Activated CD4-positive, alpha-beta T cell treated with anti-CD3 and anti-CD28 coated beads for 48 hours (primary cell): Measurements from ENCODE around the gene ETS1.

ENCODE experiments used
- DNase-seq: peaks from one replicate; pipeline ENCODE4 v3.0.0-alpha.2; 2020

The ETS1 gene

GRCh38 chr11:128618603-128619002 is 31.2 kb upstream of the ETS1 start:
- no peak for DNase-seq

GRCh38 chr11:128616161-128616560 is 28.8 kb upstream of the ETS1 start:
- no peak for DNase-seq

- DNase-seq: no peak
Observed at GRCh38 chr11:128615612-128616011, 28.3 kb upstream of the ETS1 start.

- no peak for DNase-seq
Observed at GRCh38 chr11:128615076-128615475, 27.7 kb upstream of the ETS1 start.

GRCh38 chr11:128614026-128614425 is 26.7 kb upstream of the ETS1 start:
- no peak for DNase-seq

GRCh38 chr11:128613300-128613995 is 26.1 kb upstream of the ETS1 start:
- DNase-seq: no peak

- DNase-seq: peak; percentile 58
Observed at GRCh38 chr11:128610721-128611617, 23.6 kb upstream of the ETS1 start.

- no peak for DNase-seq
Observed at GRCh38 chr11:128609785-128610184, 22.4 kb upstream of the ETS1 start.

GRCh38 chr11:128608746-128609407 is 21.5 kb upstream of the ETS1 start:
- DNase-seq: no peak

GRCh38 chr11:128607819-128608218 is 20.5 kb upstream of the ETS1 start:
- DNase-seq: no peak

- no peak for DNase-seq
Observed at GRCh38 chr11:128604723-128605122, 17.4 kb upstream of the ETS1 start.

- no peak for DNase-seq
Observed at GRCh38 chr11:128603752-128604414, 16.5 kb upstream of the ETS1 start.

GRCh38 chr11:128603003-128603696 is 15.8 kb upstream of the ETS1 start:
- peak; percentile 52 for DNase-seq

GRCh38 chr11:128599729-128600128 is 12.4 kb upstream of the ETS1 start:
- DNase-seq: peak; percentile 45

GRCh38 chr11:128598506-128599150 is 11.3 kb upstream of the ETS1 start:
- DNase-seq: no peak

GRCh38 chr11:128598096-128598495 is 10.7 kb upstream of the ETS1 start:
- DNase-seq: no peak

GRCh38 chr11:128597209-128597608 is 9.9 kb upstream of the ETS1 start:
- no peak for DNase-seq

- DNase-seq: no peak
Observed at GRCh38 chr11:128596250-128596649, 8.9 kb upstream of the ETS1 start.

- DNase-seq: no peak
Observed at GRCh38 chr11:128595775-128596174, 8.4 kb upstream of the ETS1 start.

GRCh38 chr11:128595221-128595620 is 7.9 kb upstream of the ETS1 start:
- no peak for DNase-seq

GRCh38 chr11:128594226-128594625 is 6.9 kb upstream of the ETS1 start:
- no peak for DNase-seq

GRCh38 chr11:128593281-128593680 is 5.9 kb upstream of the ETS1 start:
- DNase-seq: no peak
